Activated CD8-positive, alpha-beta memory T cell treated with anti-CD3 and anti-CD28 coated beads, Interleukin-2, amount 50 U/mL, for 4 hours (primary cell): ENCODE data around the gene ATXN1.

Source experiments
- DNase-seq: peaks from one replicate; pipeline ENCODE4 v3.0.0-alpha.2; 2020

ATXN1 gene

DNA sequence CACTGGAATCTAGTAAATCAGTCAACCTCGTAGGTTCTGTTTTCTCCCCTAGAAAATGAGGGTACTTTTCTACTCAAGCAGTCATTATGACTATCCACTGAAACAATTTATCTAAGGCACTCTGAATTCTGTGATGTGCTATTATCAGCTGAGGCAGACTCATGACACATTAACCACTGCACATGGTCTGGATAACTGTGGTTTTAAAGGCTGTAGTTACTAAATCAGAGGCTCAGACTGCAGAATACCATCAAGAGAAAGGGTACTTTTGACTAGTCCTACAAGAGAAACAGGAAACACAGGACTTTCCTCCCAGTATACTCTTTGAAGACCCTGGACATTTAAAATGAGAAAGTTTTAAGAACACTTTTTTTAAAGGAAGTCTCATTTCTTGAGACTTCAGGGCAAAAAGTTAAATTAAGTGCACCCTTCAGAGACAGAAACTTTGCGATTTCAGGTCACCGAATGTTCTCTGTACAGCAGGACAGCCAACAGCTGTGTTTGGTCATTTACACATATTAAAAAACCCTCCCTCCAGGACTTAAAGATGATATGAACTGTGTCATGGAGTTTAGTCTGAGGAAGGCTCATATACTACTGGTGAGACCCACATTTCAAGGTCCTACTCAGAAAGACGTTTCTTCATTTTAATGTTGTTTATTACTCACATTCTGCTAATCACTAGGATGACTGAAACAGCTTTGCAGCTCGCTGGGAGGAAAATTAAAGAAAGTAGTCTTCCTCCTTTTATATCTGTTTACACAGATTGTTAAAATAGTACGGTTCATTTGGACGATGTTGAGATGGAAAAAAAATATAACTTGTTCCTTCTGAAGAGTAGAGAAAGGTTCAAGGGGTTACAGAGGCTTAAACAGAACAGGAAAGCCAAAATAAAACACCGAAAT, 19.9 kb downstream of the ATXN1 start:
- no peak for DNase-seq

DNA sequence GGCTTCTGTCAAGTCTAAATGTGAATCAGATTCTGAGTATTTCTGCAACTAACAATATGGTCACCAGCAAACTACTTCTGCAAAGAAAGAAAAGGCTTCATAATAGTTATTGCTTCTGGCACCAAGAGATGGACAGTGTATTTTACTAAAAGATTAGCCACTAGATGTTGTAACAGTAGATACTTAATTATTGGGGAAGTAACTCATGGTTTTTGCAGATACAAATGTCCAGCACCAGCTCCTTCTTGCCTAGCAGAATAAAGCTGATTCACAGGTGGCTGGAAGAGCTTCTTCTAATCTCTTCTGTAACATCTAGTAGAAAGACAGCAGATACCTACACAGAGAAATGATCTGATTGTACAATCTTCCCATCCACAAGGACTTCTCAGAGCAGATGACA, 21.2 kb downstream of the ATXN1 start:
- no peak for DNase-seq

DNA sequence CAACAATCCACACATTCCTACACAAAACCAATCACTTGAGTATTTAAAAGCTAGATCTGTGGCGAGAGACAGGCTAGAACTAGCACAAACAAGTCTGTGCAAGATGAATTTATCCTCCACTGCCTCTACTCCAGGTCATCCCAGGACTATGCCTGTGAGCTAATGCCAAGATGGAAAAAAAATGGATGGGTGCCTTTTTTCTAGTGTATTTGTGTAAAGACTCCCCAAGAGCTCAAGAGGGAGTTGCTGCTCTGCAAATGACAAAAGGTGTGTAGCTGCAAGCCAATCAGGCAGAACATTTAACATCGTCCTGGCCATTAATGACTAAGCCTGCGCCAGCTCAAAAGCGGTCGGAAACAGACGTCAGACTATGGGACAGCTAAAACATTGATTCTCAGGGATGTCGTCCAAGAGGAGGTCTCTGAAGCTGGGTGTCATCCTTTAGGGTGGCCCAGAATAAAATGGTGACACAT, 21.9 kb downstream of the ATXN1 start:
- DNase-seq = no peak

- DNase-seq = no peak
Measured at GRCh38 chr6:16737925-16738324, 23.3 kb downstream of the ATXN1 start.

DNA sequence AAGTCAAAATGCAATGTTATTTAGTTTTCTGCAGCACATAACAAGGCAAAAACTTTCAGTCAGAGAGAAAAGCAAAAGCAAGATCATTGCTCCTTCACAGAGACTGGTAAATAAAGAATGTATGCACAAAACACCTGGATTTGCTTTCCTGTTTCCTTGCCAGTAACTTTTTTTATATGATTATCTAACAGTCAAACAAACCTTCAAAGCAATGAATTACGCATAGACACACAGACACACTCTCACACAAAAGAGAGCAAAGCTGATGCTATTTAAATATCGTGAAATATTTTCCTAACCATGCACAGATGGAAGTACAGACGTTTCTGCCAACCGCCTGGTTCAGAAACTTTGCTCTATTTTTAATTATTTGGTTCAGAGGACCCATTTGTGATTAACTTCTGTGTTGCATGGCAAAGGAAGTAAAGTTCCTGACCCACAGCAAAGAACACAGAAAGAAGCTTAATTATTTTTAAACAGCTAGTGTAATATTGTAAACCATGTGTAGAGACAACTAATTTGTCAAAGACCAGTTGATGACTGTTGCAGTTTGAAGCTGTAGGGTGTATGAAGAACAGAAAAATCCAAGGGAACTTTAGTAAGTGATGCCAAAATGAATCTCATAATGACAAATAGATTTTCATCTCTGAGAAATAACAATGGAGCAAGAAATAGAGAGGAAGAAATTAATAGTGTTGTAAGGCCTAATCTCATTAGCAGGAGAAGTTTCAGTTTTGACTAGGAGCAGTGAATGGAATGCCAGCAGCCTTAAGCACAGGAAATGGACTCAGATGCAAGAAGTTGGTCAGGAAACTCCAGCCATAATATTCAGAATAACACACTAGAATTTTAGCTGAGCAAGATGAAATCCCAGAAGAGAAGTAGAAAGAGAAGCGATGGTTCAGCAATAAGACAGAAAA, 24.1 kb downstream of the ATXN1 start:
- no peak for DNase-seq

- DNase-seq = no peak
Measured at GRCh38 chr6:16735014-16735413, 26.2 kb downstream of the ATXN1 start.

- no peak for DNase-seq
Measured at GRCh38 chr6:16733085-16733484, 28.2 kb downstream of the ATXN1 start.

DNA sequence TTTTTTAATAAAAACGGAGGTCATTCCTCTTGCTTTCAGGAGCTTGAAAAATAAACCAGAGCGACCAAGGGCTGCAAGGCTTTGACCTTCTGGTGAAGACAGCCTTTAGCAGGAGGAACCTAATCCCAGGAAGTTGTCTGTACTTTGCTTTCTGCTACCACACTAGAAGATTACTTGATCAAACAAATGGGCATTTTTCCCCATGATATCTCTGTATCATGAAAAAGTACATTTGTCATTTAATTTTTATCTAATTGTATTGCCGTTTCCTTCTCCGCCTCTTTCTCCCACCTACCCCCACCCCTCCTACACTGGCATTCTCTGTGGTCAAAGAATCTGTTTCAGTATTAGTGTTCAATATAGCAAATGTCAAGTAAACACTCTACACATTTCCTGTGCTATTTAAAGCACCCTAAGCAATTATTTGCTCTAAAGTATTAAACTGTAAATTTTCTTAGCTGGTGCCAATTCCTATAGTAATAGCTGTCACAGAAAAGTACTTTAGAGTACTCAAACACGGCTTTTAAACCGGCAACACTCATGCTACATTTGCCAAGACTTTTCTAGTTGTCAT, 29.7 kb downstream of the ATXN1 start:
- DNase-seq = no peak

DNA sequence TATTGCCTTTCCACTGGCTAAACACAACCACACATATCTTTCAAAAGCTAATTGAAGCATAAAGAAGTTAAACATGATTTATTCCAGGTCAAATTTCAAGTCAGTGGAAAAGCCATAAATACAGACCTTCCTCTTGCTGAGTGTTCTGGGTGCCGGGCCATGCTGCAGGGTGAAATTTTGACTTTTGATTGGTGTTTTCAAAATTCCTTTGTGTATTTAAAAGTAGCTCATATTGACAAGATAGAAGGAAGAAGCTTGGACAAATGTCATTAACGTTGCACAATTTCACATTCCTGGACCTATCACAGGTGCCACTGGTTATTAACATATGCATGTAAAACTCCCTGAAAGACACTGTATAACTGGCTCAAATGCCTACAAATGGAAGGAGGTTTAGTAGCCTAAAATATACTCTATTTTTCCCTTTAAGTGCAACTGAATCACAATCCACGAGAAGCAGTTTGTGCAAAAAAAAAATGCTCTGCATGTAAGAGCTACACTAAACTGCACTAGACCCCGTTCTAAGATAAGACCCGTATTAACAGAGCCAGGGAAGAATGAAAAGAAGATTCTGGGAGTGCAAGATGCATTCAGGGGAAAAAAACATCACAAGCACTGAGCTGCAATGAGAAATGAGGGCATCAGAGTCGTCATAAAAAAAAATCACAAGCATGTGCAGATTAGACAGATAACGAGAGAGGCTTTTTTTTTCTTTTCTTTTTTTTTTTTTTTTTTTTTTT, 30.4 kb downstream of the ATXN1 start:
- no peak for DNase-seq

DNA sequence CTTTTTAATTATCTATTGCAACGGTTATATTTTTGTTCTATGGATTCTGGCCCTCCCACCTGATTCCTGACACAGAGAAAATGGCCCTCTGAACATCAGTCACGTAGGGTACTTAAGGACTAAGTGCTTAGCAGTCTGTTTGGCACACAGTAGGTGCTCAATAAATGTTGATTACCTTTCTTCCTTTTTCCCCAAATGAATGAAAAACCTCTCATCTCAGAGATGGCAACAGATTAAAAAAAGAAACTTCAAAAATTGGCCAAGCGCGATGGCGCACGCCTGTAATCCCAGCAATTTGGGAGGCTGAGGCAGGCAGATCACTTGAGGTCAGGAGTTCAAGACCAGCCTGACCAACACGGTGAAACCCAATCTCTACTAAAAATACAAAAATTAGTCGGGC, 31.5 kb downstream of the ATXN1 start:
- no peak for DNase-seq

DNA sequence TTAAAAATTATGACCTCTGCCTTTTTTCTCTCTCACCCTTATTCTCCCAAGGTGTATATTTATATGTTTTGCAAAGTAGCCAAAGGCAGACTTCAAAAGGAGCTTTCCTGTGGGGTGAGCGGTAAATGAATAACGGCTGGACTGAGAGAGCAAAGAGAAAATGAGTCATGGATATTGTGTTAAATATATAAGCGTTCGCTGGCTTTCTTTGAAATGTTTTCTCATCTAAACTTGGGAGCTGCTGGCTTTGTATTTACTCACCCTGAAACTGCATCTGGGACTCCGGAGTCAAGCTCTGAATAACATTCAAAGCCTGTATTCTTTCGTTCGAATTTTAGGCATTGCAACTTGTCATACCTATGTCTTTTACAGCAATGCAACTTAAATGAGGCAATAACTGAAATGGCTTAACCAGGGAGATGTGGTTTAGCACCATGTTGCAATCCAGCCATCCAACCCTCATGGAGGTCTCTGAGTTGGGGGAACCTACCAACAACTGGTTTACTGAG, 32.0 kb downstream of the ATXN1 start:
- no peak for DNase-seq

GRCh38 chr6:16728513-16729182, 32.6 kb downstream of the ATXN1 start:
- no peak for DNase-seq

DNA sequence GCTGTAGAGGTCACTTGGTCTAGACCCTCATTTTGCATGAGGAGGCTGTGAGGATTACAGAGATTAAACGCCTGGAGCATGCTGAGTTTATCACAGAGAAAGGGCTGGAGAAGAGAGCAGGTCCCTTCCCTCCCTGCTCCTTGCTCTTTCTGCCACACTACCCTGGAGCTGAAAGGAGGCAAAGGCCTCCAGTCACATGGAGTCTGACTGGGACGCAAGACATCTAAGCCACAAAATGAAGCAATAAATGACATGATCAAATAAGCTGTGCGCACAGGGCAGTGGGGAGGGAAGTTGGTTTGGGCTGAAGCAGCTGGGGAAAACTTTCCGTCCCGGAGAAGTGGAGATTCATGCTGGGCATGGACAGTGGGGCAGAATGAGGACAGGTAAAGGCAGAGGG, 33.3 kb downstream of the ATXN1 start:
- no peak for DNase-seq

DNA sequence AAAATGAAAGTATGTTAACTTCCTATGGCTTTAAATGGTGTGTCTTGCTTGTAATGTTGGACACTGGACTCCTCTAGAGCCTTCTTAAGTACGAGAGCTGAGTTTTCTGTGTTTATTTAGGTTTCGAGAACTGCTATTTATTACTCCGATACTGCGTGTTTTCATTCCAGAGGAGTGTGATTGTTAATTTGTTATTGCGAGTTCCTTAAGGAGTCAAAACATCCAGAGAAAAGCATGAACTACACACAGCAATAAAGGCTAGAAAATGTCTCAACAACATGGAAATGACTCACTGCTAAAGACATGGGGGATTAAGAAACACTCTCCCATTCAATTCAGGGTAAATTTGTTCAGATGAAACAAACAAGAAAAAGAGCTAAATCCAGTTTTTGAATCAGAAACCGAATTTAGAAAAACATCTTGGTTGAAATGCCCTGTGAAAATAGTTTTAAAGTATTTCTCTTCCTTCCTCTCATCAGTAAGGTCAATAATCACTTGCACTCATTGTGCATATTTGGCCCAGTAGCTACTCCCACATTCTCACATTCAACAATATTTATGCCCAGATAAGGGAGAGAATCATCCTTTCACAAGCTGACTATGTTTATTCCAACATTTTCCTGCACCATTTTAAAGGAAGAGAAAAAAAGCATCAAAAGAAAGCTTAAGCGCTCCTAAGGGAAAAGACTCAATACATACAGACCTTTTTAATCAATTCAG, 36.0 kb downstream of the ATXN1 start:
- no peak for DNase-seq

DNA sequence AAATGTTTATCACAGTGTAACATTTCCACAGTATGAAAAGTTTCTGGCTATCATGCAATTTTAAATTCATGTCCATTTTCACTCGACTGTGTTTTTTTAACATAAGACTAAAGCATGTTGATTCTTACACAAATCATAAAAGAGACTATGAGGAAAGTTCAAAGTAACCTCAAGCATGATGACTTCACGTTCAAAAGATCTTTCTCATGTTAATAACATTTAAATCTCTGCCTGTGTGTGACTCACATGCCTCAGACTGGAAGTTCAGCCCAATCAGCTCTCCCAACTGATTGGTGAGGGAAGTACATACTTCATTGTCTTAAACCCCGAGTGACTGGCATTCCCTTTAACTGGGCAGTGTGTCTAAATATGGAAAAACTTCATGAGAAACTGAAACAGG, 37.4 kb downstream of the ATXN1 start:
- no peak for DNase-seq

DNA sequence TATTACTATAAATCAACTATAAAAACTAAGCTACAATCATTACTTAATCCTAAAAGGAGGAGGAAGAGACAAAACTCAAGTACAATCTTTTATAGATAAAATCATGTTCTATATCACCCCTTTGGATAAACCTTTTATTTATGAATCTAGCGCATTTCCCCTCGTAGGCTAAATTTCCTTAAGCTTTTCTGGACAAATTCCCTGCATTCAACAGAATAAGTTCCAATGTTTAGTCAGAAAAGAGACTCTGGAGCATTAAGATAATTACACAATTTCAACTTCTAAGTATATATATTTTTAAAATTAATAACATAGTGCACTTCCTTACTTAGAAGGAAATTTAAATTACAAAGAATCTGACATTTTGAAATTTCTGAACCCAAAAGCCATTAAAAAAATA, 37.9 kb downstream of the ATXN1 start:
- no peak for DNase-seq

GRCh38 chr6:16722630-16723029, 38.6 kb downstream of the ATXN1 start:
- no peak for DNase-seq

DNA sequence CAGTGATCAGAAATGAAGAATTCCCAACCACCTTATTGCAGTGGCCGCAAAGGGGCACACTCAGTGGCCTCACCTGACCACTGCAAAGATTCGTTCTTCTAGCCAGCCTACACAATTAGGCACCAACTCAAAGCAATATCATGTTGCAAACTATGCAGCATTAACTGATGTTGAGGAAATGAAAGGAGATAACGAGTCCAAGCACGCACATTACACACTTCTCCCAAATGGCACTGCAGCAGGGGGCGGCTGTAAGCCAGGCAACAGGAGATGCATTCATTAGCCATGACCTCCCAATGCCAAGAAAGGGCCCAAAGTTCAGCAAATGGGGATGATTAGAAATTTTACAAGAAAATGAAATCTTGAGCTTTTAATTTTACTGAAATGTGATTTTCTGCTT, 39.3 kb downstream of the ATXN1 start:
- no peak for DNase-seq

- DNase-seq = no peak
Measured at GRCh38 chr6:16720861-16721260, 40.4 kb downstream of the ATXN1 start.

- DNase-seq = no peak
Measured at GRCh38 chr6:16719488-16719887, 41.8 kb downstream of the ATXN1 start.

DNA sequence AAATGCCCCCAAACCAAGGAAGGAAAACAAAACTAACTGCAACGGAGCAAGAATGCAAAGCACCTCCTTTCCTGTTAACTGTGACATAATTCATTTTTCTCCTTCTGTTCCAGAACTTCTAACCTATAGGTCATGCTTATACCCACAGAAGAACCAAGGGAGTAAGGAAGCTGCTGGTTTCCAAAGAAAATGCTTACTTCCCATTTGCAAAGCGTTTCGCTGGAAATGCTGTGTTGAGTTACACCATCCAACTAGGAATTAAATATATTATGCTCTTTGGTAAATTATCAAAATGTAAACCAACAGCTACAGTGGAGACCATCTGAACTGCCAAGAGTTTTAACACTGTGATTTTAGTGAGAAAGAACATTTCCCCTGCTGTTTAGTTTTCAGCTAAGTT, 42.9 kb downstream of the ATXN1 start:
- no peak for DNase-seq
